SJCRH30 (cell line): Measurements from ENCODE around the gene TRAF3IP1. TPM values are rescaled to one million over a fixed set of nuclear protein-coding genes. Genes with fewer than 3 reads are reported as not detected.

ENCODE experiments used
- DNase-seq, 2 experiments: peaks; one replicate each; pipeline ENCODE4 v3.0.0-alpha.2; 2015 to 2020
- H3K27ac ChIP-seq: fragments of 250-450 bp; sonication (Bioruptor Pico); 2 replicates; pipeline ENCODE4 v1.5.1; 2020; ENCODE audit warnings: mild to moderate bottlenecking, moderate library complexity
- H3K27me3 ChIP-seq: fragments of 250-450 bp; sonication (Bioruptor Pico); 2 replicates; pipeline ENCODE4 v1.5.1; 2020; ENCODE audit warnings: mild to moderate bottlenecking, moderate library complexity
- H3K36me3 ChIP-seq: fragments of 250-450 bp; sonication (Bioruptor Pico); 2 replicates; pipeline ENCODE4 v1.5.1; 2020; ENCODE audit warnings: mild to moderate bottlenecking, moderate library complexity
- H3K4me1 ChIP-seq: fragments of 250-450 bp; sonication (Bioruptor Pico); 2 replicates; pipeline ENCODE4 v1.5.1; 2020; ENCODE audit warnings: mild to moderate bottlenecking, moderate library complexity
- H3K4me3 ChIP-seq: fragments of 250-450 bp; sonication (Bioruptor Pico); 2 replicates; pipeline ENCODE4 v1.5.1; 2020; ENCODE audit warnings: mild to moderate bottlenecking, moderate library complexity
- H3K9me3 ChIP-seq: fragments of 250-450 bp; sonication (Bioruptor Pico); replicated peaks from 2 replicates; pipeline ENCODE4 v1.5.1; 2020; ENCODE audit warnings: mild to moderate bottlenecking, moderate library complexity
- total RNA-seq: library from RNA; depleted of rRNA; stranded (reverse); fragments of >200 nt; shearing (Covaris generic); gene quantifications from 2 replicates; pipeline ENCODE4 v1.2.3, GENCODE V29; 2014

TRAF3IP1 gene
- total RNA-seq, 1 experiment from 2014 or later, result 11.3 TPM

- H3K27ac ChIP-seq, result no peak overlapping the region
- H3K4me1 ChIP-seq, result peaks cover 32% of the 10 kb centered on the region
- DNase-seq, result no peak
- H3K4me3 ChIP-seq, result no peak overlapping the region
- no peaks in the 10 kb centered on the region for H3K36me3 ChIP-seq
- H3K9me3 ChIP-seq, result peaks cover 3% of the 10 kb centered on the region; the same call in 1 of the 2 replicates
- H3K27me3 ChIP-seq, result no peaks in the 10 kb centered on the region
Observed at GRCh38 chr2:238420878-238421694, 100.8 kb downstream of the TRAF3IP1 start.

- Histone ChIP-seq H3K4me1 (peaks cover 32% of the 10 kb centered on the region), H3K27ac (no peak overlapping the region), H3K4me3 (no peak overlapping the region), H3K36me3 (no peaks in the 10 kb centered on the region), H3K27me3 (no peaks in the 10 kb centered on the region), H3K9me3 (peaks cover 3% of the 10 kb centered on the region; the same call in 1 of the 2 replicates)
- no peak for DNase-seq
Observed at GRCh38 chr2:238421695-238422035, 101.3 kb downstream of the TRAF3IP1 start.

DNA sequence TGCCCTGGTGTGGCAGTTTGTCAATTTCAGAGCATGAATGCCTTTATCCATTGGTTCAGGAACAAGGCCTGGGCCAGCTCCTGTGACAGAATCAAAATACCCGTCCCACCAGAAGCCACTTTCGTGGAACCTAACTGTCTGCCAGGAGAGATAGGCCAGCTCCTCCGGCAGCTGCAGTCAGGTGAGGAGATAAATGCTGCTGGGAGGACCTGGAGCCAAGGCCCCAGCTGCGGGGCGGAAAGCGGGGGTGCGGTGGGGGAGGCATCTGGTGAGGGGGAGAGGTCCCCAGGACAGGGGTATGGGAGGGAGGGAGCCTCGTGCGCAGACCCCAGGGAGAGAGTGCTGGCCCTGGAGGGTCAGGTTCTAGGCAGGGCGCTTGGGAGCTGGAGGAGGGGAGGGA is 102.0 kb downstream of the TRAF3IP1 start:
- Histone ChIP-seq H3K36me3 (no peaks in the 10 kb centered on the region), H3K4me1 (peaks cover 32% of the 10 kb centered on the region), H3K9me3 (peaks cover 3% of the 10 kb centered on the region; the same call in 1 of the 2 replicates), H3K27ac (no peak overlapping the region), H3K27me3 (no peaks in the 10 kb centered on the region), H3K4me3 (no peak overlapping the region)
- no peak for DNase-seq

- H3K4me3 ChIP-seq, result no peak overlapping the region
- no peak overlapping the region for H3K27ac ChIP-seq
- no peak for DNase-seq
- H3K36me3 ChIP-seq, result no peaks in the 10 kb centered on the region
- peaks cover 34% of the 10 kb centered on the region for H3K4me1 ChIP-seq
- H3K27me3 ChIP-seq, result no peaks in the 10 kb centered on the region
- peaks cover 3% of the 10 kb centered on the region; the same call in 1 of the 2 replicates for H3K9me3 ChIP-seq
Observed at GRCh38 chr2:238422940-238423339, 102.6 kb downstream of the TRAF3IP1 start.

DNA sequence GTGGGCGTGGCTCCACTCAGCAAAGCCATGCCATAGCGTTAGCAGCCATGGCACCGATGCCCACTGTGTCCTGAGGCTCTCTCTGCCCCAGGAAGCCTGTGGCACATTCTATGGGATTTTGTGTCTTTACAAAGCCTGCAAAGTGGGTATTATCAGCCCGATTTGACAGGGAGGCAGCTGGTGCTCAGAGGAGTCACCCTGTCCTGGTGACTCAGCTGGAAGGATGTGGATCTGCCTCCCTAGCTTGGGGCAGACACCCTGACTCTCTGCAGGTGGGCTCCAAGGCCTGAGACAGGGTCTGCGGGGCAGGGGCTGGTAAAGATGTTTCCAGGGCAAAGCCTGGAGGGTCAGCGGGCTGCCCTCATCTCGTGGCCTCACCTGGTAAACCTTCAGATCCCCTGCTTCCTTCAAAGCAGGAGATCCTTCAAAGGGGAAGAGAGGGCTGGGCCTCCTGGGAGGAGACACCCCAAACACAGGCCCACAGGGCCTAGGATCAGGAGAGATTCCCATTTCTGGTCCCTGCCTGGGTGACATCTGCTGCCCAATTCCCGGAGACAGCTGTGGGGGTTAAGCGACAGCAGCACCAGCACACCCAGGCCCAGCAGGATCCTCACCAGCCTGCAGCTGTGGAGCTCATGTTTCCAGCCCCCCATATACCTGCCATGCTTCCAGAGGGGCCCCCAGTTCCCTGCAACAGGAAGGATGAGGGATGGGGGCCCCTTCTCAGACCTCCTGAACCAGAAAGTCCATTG is 103.4 kb downstream of the TRAF3IP1 start:
- Histone ChIP-seq H3K27me3 (no peaks in the 10 kb centered on the region), H3K9me3 (peaks cover 3% of the 10 kb centered on the region; the same call in 1 of the 2 replicates), H3K27ac (peak overlapping the region; percentile 58), H3K36me3 (no peaks in the 10 kb centered on the region), H3K4me3 (no peak overlapping the region), H3K4me1 (peaks cover 29% of the 10 kb centered on the region)
- peak; percentile 41 to 58 for DNase-seq

- Histone ChIP-seq H3K9me3 (peaks cover under 1% of the 10 kb centered on the region; the same call in 1 of the 2 replicates), H3K27me3 (no peaks in the 10 kb centered on the region), H3K27ac (peak overlapping the region; percentile 58), H3K36me3 (no peaks in the 10 kb centered on the region), H3K4me3 (no peak overlapping the region), H3K4me1 (peaks cover 25% of the 10 kb centered on the region)
- DNase-seq, result no peak
Observed at GRCh38 chr2:238424313-238424700, 104.0 kb downstream of the TRAF3IP1 start.

GRCh38 chr2:238425505-238425978 is 105.2 kb downstream of the TRAF3IP1 start:
- DNase-seq, result no peak
- peak overlapping the region; percentile 95 for H3K4me3 ChIP-seq
- H3K27ac ChIP-seq, result no peak overlapping the region; the same call in 1 of the 2 replicates

GRCh38 chr2:238425979-238426567 is 105.8 kb downstream of the TRAF3IP1 start:
- H3K9me3 ChIP-seq, result no peaks in the 10 kb centered on the region
- H3K27ac ChIP-seq, result peak overlapping the region; percentile 87
- peak overlapping the region; percentile 95 for H3K4me3 ChIP-seq
- no peaks in the 10 kb centered on the region for H3K27me3 ChIP-seq
- H3K36me3 ChIP-seq, result no peaks in the 10 kb centered on the region; the same call in 1 of the 2 replicates
- H3K4me1 ChIP-seq, result peaks cover 25% of the 10 kb centered on the region
- DNase-seq, result peak; percentile 73 to 79

More at GRCh38 chr2:238425505-238425978, 105.2 kb downstream of the TRAF3IP1 start:
- Histone ChIP-seq H3K36me3 (no peaks in the 10 kb centered on the region; the same call in 1 of the 2 replicates), H3K9me3 (no peaks in the 10 kb centered on the region), H3K27me3 (no peaks in the 10 kb centered on the region), H3K4me1 (peaks cover 25% of the 10 kb centered on the region)

GRCh38 chr2:238426568-238427434 is 106.5 kb downstream of the TRAF3IP1 start, which contains the start of gene ASB1:
Gene ASB1, plus strand, starts transcription at chr2:238426927. Its CDS starts 144 bp downstream, at chr2:238427071.
- peak; percentile 88 to 92 for DNase-seq

GRCh38 chr2:238427435-238428162 is 107.3 kb downstream of the TRAF3IP1 start:
- no peaks in the 10 kb centered on the region for H3K9me3 ChIP-seq
- peaks cover 25% of the 10 kb centered on the region for H3K4me1 ChIP-seq
- peak overlapping the region; percentile 87 for H3K27ac ChIP-seq
- peak overlapping the region; percentile 95 for H3K4me3 ChIP-seq
- no peak for DNase-seq
- no peaks in the 10 kb centered on the region for H3K27me3 ChIP-seq
- no peaks in the 10 kb centered on the region; the same call in 1 of the 2 replicates for H3K36me3 ChIP-seq

More at GRCh38 chr2:238426568-238427434, 106.5 kb downstream of the TRAF3IP1 start, which contains the start of gene ASB1:
- peaks cover 25% of the 10 kb centered on the region for H3K4me1 ChIP-seq
- no peaks in the 10 kb centered on the region for H3K27me3 ChIP-seq
- H3K9me3 ChIP-seq, result no peaks in the 10 kb centered on the region
- peak within 1 kb of the TSS; percentile 87 for H3K27ac ChIP-seq
- no peaks in the 10 kb centered on the region; the same call in 1 of the 2 replicates for H3K36me3 ChIP-seq
- peak within 1 kb of the TSS; percentile 95 for H3K4me3 ChIP-seq

- Histone ChIP-seq H3K4me1 (peaks cover 16% of the 10 kb centered on the region), H3K9me3 (no peaks in the 10 kb centered on the region), H3K4me3 (no peak overlapping the region), H3K27me3 (no peaks in the 10 kb centered on the region), H3K36me3 (peaks cover 8% of the 10 kb centered on the region), H3K27ac (no peak overlapping the region)
- DNase-seq, result no peak
Observed at GRCh38 chr2:238428866-238429265, 108.5 kb downstream of the TRAF3IP1 start.

GRCh38 chr2:238430781-238431180 is 110.5 kb downstream of the TRAF3IP1 start:
- Histone ChIP-seq H3K36me3 (peaks cover 25% of the 10 kb centered on the region), H3K4me1 (peaks cover 3% of the 10 kb centered on the region), H3K27ac (no peak overlapping the region), H3K4me3 (no peak overlapping the region), H3K9me3 (no peaks in the 10 kb centered on the region), H3K27me3 (no peaks in the 10 kb centered on the region)
- DNase-seq, result no peak

DNA sequence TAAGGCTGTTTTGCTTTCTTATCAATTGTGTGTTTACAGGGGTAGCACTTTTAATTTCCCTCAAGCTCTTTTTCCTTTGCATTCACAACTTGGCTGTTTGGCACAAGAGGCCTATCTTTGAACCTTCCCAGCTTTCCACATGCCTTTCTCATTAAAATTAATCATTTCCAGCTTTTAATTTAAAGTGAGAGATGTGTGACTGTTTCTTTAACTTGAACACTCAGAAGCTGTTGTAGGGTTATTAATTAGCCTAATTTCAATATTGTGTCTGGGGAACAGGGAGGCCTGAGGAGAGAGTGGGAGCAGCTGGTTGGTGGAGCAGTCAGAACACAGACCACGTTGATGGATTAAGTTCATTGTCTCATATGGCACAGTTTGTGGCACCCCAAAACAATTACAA is 111.1 kb downstream of the TRAF3IP1 start:
- H3K4me1 ChIP-seq, result peaks cover 3% of the 10 kb centered on the region
- H3K27ac ChIP-seq, result no peak overlapping the region
- H3K27me3 ChIP-seq, result no peaks in the 10 kb centered on the region
- peaks cover 31% of the 10 kb centered on the region for H3K36me3 ChIP-seq
- H3K4me3 ChIP-seq, result no peak overlapping the region
- H3K9me3 ChIP-seq, result no peaks in the 10 kb centered on the region
- DNase-seq, result no peak
